ENCODE data around the gene TRIM6. TPM values are rescaled to one million over a fixed set of nuclear protein-coding genes. Genes with fewer than 3 reads are reported as not detected.

The TRIM6 gene
- total RNA-seq: 3.0 and 3.1 TPM in 2 replicates

GRCh38 chr11:5596607-5597201 is at the start of gene TRIM6:
TRIM6 (plus strand) TSS chr11:5596637; CDS start chr11:5596898, 261 bp downstream.

DNA sequence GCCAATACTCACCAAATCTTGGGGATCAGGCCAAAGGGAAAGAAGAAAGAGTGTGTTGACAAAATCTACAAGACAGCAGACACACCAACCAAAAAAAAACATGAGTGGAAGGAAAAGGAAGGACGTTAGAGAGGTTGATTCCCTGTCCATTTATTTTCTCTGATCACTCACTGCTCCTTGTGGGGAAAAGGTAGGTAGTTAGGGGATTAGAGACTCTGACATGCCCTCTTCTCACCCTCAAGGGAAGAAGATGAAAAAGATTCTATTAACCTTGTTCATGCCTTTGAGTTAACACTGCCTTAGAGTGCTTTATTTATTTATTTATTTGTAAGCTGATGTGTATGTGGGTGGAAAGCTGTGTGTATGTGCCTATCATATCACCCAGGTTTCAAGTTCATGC is 48.0 kb upstream of the TRIM6 start, which contains the start of gene OR52H1:
Gene OR52H1 (minus strand): TSS at position 101 of the 400 bp plus-strand sequence. CDS start 3,035 bp downstream, outside the sequence.

DNA sequence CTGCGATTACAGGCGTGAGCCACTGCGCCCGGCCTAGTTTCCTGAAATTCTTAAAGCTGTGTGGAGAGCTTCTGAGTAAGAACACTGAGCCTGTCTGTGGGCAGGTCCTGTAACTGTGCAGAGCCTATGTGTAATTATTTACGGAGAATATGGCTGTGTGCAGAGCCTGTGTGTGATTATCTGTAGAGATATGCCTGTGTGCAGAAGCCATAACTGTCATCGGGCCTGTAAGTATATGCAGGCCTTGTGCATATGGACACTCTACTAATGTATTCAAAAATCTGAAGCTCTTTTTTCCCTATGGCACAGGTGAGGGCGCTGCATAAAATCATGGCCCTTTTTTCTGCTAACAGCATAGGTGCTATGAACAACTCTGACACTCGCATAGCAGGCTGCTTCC is 15.9 kb upstream of the TRIM6 start, which contains the start of gene OR52B6:
Gene OR52B6 (plus strand): TSS at position 301 of the 400 bp plus-strand sequence. CDS start 0 bp downstream, at position 301.

GRCh38 chr11:5624489-5625279 is 28.2 kb downstream of the TRIM6 start, which contains the start of gene TRIM34:
TRIM34 (plus strand) TSS chr11:5625001; CDS start chr11:5632332, 7,331 bp downstream.

Other genes starting within 250 kb of the TRIM6 start
- not detected in 2 replicates for gene OR51B6, start 245.1 kb upstream of the TRIM6 start, total RNA-seq
- not detected in 2 replicates for gene OR51M1, start 212.8 kb upstream of the TRIM6 start, total RNA-seq
- not detected in 2 replicates for gene OR51Q1, start 174.5 kb upstream of the TRIM6 start, total RNA-seq
- gene OR51I1, start 155.1 kb upstream of the TRIM6 start, total RNA-seq: 0.24 TPM in 1 of 2 replicates, not detected in the other
- gene OR51I2, start 147.3 kb upstream of the TRIM6 start, total RNA-seq: not detected in 2 replicates
- gene OR52D1, start 108.0 kb upstream of the TRIM6 start, total RNA-seq: not detected in 2 replicates
- not detected in 2 replicates for gene UBQLN3, start 86.7 kb upstream of the TRIM6 start, total RNA-seq
- gene UBQLNL, start 79.9 kb upstream of the TRIM6 start, total RNA-seq: 0.21 TPM in 1 of 2 replicates, not detected in the other
- 0.21 and 0.48 TPM in 2 replicates for gene OR52H1, start 48.1 kb upstream of the TRIM6 start, total RNA-seq
- gene OR52B6, start 15.8 kb upstream of the TRIM6 start, total RNA-seq: not detected in 2 replicates
- gene TRIM34, start 28.4 kb downstream of the TRIM6 start, total RNA-seq: 3.4 and 9.6 TPM in 2 replicates
- gene TRIM5, start 88.4 kb downstream of the TRIM6 start, total RNA-seq: 32.2 and 39.0 TPM in 2 replicates
- 24.5 and 58.8 TPM in 2 replicates for gene TRIM22, start 93.2 kb downstream of the TRIM6 start, total RNA-seq
- not detected in 2 replicates for gene OR56B1, start 139.8 kb downstream of the TRIM6 start, total RNA-seq
- not detected in 2 replicates for gene OR52N4, start 157.6 kb downstream of the TRIM6 start, total RNA-seq
- not detected in 2 replicates for gene OR52N5, start 186.7 kb downstream of the TRIM6 start, total RNA-seq
- not detected in 2 replicates for gene OR52N1, start 194.6 kb downstream of the TRIM6 start, total RNA-seq
- gene OR52N2, start 212.3 kb downstream of the TRIM6 start, total RNA-seq: not detected in 2 replicates
- not detected in 2 replicates for gene OR52E6, start 245.3 kb downstream of the TRIM6 start, total RNA-seq